ENCODE results near the gene TRPM2. TPM values are rescaled to one million over a fixed set of nuclear protein-coding genes. Genes with fewer than 3 reads are reported as not detected.

TRPM2 gene
- total RNA-seq, 1 donor from 2014 or later = 0.43 TPM

DNA sequence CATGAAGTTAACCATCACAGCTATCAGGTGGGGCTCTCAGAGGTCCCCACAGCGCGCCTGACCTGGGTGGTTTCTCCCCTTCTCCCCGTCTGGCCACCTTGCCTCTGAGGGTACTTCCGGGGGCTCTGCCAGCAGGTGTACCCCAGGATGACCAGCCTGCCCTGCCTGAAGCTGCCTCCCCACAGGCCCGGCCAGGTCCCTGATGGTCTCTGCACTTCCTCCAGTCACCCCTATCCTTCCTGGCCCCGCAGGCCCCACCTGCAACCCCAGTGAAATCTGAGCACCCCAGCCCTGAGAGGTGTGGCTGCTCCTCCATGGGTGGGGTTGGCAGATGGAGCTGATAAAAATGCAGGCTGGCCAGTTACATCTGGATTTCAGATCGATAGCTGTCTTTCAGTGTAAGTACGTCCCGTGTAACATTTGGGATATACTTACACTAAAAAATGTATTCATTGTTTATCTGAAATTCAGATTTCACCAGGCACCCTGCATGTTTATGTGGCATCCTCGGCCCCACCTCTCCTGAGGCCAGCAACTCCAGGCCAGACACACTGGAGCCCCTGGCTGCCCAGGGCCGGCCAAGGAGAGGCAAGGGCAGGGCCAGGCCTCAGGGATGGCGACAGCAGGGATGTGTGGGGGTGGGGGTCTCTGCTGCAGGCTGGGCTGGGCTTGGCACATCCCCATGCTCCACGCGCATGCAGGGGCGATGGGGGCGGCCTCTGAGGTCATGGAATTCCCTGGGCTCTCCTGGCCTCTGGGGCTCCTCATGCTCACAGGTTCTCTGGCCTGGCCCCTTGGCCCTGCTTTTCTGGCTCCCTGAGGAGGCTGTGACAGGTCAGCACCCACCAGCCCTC, 127.0 kb downstream of the TRPM2 start:
- intact Hi-C loops (cut with DNase I) = no loop called here
- Histone ChIP-seq H3K9me3 (no peaks in the 10 kb centered on the region), H3K27ac (no peak overlapping the region), H3K4me1 (no peaks in the 10 kb centered on the region), H3K27me3 (no peaks in the 10 kb centered on the region), H3K4me3 (no peak overlapping the region), H3K36me3 (no peaks in the 10 kb centered on the region)
- TF ChIP-seq, protein P1, sequence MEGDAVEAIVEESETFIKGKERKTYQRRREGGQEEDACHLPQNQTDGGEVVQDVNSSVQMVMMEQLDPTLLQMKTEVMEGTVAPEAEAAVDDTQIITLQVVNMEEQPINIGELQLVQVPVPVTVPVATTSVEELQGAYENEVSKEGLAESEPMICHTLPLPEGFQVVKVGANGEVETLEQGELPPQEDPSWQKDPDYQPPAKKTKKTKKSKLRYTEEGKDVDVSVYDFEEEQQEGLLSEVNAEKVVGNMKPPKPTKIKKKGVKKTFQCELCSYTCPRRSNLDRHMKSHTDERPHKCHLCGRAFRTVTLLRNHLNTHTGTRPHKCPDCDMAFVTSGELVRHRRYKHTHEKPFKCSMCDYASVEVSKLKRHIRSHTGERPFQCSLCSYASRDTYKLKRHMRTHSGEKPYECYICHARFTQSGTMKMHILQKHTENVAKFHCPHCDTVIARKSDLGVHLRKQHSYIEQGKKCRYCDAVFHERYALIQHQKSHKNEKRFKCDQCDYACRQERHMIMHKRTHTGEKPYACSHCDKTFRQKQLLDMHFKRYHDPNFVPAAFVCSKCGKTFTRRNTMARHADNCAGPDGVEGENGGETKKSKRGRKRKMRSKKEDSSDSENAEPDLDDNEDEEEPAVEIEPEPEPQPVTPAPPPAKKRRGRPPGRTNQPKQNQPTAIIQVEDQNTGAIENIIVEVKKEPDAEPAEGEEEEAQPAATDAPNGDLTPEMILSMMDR (IDR thresholded peaks at IDR 0.05) = no peak
- no peak for DNase-seq (ENCODE audit: low spot score in 2 of 2)

DNA sequence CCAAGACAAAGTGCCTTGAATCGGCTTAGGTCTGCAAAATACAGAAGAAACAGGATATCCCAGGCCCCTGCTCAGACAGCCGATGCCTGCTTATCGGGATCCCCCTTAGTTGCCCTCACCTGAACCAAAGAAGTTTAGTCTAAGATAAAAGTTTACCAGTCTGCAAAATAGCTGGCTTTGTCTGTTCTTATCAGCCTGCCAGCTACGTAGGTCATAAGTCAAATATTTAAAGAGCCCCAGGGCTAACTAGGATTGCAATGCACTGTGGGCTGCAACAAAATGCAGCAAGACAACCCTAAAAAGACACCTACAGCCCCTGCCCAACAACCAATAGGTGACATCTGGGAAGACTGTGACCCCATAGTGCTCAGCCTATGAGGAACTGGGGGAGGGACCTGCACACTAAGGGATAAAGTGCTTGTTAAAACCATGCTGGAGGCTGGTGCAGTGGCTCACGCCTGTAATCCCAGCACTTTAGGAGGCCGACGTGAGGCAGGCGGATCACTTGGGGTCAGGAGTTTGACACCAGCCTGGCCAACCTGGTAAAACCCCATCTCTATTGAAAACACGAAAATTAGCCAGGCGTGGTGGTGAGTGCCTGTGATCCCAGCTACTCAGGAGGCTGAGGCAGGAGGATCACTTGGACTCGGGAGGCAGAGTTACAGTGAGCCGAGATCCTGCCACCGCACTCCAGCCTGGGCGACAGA, 129.3 kb downstream of the TRPM2 start:
- intact Hi-C loops (cut with DNase I) = no loop called here
- TF ChIP-seq, protein P1 (IDR thresholded peaks at IDR 0.05) = no peak
- no peaks in the 10 kb centered on the region for H3K36me3 ChIP-seq
- no peak overlapping the region for H3K27ac ChIP-seq
- no peaks in the 10 kb centered on the region for H3K9me3 ChIP-seq
- H3K4me1 ChIP-seq = no peaks in the 10 kb centered on the region
- H3K4me3 ChIP-seq = no peak overlapping the region
- H3K27me3 ChIP-seq = no peaks in the 10 kb centered on the region
- DNase-seq (ENCODE audit: low spot score in 2 of 2) = no peak

DNA sequence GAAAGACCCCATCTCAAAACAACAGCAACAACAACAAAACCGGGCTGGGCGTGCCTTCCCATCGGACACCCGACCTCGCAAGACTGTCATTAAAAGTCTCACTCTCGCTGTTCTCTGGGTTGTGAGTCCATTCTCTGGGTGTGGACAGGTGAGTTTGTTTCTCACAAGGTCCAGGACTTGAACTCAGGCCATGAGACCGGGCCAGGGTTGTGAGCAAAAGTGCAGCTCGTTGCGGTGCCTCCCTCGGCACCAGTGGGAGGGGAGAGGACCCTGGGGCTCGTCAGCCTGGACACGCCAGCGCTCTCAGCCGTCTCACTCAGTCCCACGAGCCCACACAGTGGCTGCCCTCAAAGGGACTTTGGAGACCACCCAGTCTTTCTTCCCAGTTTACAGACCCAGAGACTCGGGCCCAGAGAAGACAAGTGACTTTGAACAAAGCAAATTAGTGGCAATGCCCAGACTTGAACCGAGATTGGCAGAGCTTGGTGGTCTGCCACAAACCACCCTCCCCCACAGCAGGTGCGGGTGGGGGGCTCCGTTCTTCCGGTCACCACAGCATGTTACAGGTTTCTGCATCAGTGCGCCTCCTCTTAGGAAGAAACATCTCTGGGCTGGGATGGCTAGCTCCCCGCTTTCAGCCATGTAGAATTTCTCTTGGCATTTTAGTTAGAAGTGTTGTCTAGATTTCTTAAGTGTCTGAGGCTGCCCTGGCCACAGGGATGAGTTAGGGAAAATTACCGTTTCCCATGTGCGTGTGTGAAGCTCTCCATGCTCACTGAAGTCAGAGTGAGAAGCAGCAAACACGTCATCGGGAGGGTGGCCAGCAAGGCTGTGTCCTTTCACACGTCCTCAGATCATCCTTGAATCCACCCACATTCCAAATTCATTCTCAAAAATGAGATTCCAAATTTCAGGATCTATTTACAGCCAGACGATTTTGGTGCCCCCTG, 130.1 kb downstream of the TRPM2 start:
- no peak for DNase-seq (ENCODE audit: low spot score in 2 of 2)
- Histone ChIP-seq H3K4me3 (no peak overlapping the region), H3K9me3 (no peaks in the 10 kb centered on the region), H3K27ac (no peak overlapping the region), H3K36me3 (no peaks in the 10 kb centered on the region), H3K27me3 (no peaks in the 10 kb centered on the region), H3K4me1 (no peaks in the 10 kb centered on the region)
- intact Hi-C loops (cut with DNase I) = no loop called here
- TF ChIP-seq, protein P1 (IDR thresholded peaks at IDR 0.05) = no peak

DNA sequence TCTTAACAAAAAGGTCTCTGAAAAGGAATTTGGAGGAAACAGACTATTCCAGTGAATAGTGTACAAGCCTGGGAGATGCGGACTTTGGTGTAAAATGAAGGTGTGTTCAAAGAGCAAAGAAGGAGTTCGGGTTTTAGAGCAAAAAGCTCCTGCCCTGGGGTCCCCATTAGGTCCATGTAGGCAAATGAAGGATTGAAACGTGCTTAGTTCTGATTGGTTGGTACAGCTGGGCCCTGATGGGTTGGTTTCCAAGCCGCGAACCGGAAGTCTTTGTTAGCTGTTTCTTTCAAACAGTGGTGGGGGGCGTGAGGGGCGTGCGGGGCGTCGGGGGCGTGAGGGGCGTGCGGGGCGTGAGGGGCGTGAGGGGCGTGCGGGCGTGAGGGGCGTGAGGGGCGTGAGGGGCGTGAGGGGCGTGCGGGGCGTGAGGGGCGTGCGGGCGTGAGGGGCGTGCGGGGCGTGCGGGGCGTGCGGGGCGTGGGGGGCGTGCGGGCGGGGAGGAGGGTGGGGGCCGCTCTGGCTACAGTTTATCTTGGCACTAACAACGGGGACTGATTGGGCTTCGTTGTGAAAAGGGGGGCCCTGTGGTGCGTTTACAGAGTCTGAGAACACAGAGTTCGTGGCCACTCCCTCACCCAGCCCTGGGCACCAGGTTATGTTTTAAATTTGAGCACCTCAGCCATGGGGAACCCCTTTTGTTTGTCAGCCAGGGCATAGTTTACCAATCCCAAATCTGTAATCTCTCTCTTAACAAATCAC, 131.3 kb downstream of the TRPM2 start:
- intact Hi-C loops (cut with DNase I) = no loop called here
- Histone ChIP-seq H3K27ac (no peak overlapping the region), H3K36me3 (no peaks in the 10 kb centered on the region), H3K9me3 (no peaks in the 10 kb centered on the region), H3K27me3 (no peaks in the 10 kb centered on the region), H3K4me1 (no peaks in the 10 kb centered on the region), H3K4me3 (no peak overlapping the region)
- no peak for DNase-seq (ENCODE audit: low spot score in 2 of 2)
- TF ChIP-seq, protein P1 (IDR thresholded peaks at IDR 0.05) = no peak
